Measurements from ENCODE around the gene HOGA1. TPM values are rescaled to one million over a fixed set of nuclear protein-coding genes. Genes with fewer than 3 reads are reported as not detected.
A peak's percentile ranks its signal among the peaks of the same experiment; 100 is the strongest.
"Not testable (repeated sequence)": the region's sequence is repeated elsewhere in the genome, so short reads cannot be mapped to it uniquely, and the experiment has no call there.

Gene HOGA1
- polyA plus RNA-seq, 3 donors from 2014 or later: not detected

DNA sequence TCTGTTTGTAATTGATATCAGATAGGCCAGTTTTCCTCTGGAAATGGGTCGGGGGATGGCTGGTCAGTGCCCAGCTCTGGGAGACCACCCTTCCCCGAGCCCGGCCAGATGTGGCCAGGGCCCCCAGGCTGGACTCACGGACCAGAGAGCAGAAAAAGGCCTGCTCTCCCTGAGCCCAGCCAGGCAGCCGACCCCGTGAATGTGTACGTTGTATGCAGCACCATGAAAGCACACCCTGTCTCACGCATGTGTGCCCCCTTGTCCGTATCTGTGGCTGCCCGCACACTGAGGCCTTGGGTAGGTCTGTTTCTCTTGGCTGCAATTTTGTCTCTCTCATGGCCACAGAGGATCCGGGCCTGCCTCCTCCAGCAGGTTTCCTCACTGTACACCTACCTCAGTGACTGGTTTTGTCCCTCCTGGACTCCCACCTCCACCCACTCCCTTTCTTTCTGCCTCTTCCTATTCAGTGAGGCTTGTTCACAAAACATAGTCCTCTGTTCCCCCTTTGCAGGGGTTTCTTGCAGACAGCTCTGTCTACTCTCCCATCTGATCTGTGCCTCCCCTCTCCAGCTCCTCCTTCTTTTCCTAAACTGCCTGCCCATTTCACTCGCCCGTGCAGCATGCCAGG is 35.2 kb upstream of the HOGA1 start:
- no peak overlapping the region for H3K4me3 Mint-ChIP-seq
- peak overlapping the region in 3 of 6 donors; percentile 4 to 8 (median 6) for H3K27ac Mint-ChIP-seq
- H3K27me3 Mint-ChIP-seq (ENCODE audit: low read depth in 3 of 3): peaks cover 1 to 4% (median 2%) of the 10 kb centered on the region in 3 donors
- peaks cover 0 to 2% of the 10 kb centered on the region in 2 donors for H3K4me1 Mint-ChIP-seq
- no peaks in the 10 kb centered on the region for H3K9me3 Mint-ChIP-seq
- no peaks in the 10 kb centered on the region for H3K36me3 Mint-ChIP-seq
- no peak for DNase-seq

DNA sequence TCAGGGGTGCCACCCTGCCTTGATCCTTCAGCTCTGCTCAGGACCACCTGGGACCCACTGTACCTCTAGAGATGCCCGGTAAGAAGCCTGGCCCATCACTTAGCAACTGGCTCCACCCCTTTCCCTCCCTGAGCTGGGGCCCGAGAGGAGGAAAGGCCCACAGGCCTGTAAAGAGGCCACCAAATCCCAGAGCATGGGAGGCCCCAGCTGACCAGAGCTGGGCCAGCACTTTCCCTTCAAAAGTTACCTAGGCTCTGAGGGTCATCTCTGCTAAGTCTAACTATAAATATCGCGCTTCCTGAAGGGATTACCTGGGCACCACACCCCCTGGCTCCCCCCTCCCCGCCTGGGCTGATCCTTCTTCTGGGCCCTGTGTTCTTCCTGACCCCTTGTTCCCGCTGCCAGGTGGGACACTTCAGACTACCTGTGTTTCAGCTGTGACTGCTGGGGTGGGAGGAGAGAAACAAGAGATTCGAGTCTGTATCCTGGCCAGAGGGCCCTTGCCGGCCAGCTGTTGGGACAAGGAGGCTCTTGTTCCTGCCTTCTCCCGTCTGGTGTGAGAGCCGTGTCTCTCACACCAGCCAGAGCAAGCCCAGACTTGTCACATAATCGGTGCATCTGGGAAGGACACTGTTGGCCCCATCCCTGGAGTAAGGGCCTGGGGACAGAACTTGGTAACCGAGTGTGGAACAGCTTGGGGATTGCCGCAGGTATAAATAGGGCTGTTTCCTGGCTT is 34.4 kb upstream of the HOGA1 start:
- no peaks in the 10 kb centered on the region for H3K9me3 Mint-ChIP-seq
- no peak overlapping the region for H3K4me3 Mint-ChIP-seq
- H3K4me1 Mint-ChIP-seq: peaks cover 0 to 2% of the 10 kb centered on the region in 2 donors
- no peak overlapping the region for H3K27ac Mint-ChIP-seq
- H3K27me3 Mint-ChIP-seq (ENCODE audit: low read depth in 3 of 3): peaks cover 1 to 4% (median 2%) of the 10 kb centered on the region in 3 donors
- DNase-seq: no peak
- H3K36me3 Mint-ChIP-seq: no peaks in the 10 kb centered on the region

DNA sequence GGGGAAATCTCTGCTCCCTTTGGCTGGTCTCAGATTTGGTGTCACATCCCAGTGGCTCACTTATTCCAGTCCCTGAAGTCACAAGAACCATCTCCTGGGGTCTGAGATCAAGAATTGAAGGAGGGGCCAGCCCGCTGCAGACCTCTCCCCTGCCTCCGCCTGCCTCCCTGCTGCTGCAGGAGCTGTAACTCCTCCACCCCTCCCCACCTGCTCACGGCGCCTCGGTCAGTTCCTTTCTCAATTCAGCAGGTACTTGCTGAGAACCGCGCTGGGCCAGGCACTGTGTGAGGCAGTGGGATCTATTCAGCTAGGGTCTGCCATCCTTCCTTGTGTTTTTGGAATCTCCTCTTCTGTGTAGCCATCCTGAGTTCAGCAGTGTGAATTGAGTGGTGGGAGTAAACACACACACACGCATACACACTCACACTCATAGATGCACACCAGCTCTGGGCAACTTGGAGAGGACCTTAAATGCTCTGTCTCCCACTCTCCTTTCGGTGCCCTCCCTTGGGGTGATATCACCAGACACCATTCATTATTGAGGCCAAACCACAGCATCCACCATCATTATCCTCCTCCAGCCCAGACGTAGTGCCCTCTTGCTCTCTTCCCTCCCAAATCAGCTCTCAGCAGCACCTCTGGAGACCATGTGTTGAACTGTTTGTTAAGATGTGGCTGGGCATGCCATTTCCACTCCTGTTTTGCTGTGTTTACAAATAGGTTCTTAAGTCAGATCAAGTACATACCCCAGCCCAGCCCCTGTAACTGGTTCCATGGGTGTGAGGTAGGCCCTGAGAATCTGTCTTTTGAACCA is 33.6 kb upstream of the HOGA1 start:
- Mint-ChIP-seq H3K9me3 (peaks cover 0 to 4% (median 0%) of the 10 kb centered on the region in 6 donors), H3K27ac (no peak overlapping the region), H3K4me3 (no peak overlapping the region), H3K4me1 (peaks cover 0 to 2% of the 10 kb centered on the region in 2 donors), H3K27me3 (ENCODE audit: low read depth in 3 of 3) (peaks cover 1 to 4% (median 2%) of the 10 kb centered on the region in 3 donors), H3K36me3 (no peaks in the 10 kb centered on the region)
- DNase-seq: no peak

DNA sequence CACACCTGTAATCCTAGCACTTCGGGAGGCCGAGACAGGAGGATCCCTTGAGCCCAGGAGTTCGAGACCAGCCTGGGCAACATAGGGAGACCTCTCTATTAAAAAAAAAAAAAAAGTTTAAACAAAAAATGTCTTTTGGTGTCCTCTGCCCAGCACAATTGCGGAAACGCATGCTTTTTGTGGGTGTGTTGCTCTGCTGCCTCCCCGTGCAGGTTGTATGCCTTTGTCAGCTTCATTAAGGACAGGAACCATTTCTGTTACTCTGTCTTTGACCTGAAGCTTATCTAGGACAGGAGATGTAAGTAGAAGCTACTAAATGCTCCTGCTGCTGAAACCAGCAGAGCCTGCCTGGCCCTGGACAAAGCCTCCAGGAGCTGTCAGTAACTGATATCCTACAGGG is 32.9 kb upstream of the HOGA1 start:
- peaks cover 0 to 4% (median 4%) of the 10 kb centered on the region in 6 donors for H3K9me3 Mint-ChIP-seq
- no peak for DNase-seq
- H3K36me3 Mint-ChIP-seq: peaks cover 0 to 3% (median 3%) of the 10 kb centered on the region in 3 donors
- no peak overlapping the region for H3K4me3 Mint-ChIP-seq
- H3K4me1 Mint-ChIP-seq: peaks cover 0 to 2% of the 10 kb centered on the region in 2 donors
- peaks cover 1 to 4% (median 2%) of the 10 kb centered on the region in 3 donors for H3K27me3 Mint-ChIP-seq (ENCODE audit: low read depth in 3 of 3)
- no peak overlapping the region for H3K27ac Mint-ChIP-seq

DNA sequence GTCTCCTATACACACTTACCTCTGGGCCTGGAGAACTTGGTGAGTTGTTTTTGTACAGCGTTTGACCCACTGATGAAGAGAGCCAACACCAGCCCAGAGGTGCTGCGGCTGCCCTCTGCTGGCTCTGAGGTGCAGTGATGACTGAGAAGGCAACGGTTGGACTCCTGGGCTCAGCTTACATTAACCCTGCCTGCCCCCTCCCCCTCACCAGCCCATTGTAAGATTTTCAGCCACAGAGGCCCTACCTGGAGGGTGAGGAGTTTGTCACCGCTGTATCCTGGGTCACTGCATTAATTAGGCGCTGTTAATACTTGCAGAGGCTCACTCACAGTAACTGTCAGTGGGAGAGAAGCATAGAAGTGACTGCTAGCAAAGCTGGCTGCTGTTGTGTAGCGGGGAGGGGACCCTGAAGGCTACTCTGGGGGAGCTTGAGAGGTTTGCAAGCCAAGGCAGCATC is 30.6 kb upstream of the HOGA1 start:
- peaks cover 0 to 3% (median 0%) of the 10 kb centered on the region in 3 donors for H3K27me3 Mint-ChIP-seq (ENCODE audit: low read depth in 3 of 3)
- no peak overlapping the region for H3K27ac Mint-ChIP-seq
- peaks cover 0 to 2% of the 10 kb centered on the region in 2 donors for H3K4me1 Mint-ChIP-seq
- H3K36me3 Mint-ChIP-seq: peaks cover 0 to 3% (median 3%) of the 10 kb centered on the region in 3 donors
- peaks cover 0 to 4% (median 4%) of the 10 kb centered on the region in 6 donors for H3K9me3 Mint-ChIP-seq
- peak; percentile 26 to 40 (median 33) for DNase-seq
- H3K4me3 Mint-ChIP-seq: no peak overlapping the region

DNA sequence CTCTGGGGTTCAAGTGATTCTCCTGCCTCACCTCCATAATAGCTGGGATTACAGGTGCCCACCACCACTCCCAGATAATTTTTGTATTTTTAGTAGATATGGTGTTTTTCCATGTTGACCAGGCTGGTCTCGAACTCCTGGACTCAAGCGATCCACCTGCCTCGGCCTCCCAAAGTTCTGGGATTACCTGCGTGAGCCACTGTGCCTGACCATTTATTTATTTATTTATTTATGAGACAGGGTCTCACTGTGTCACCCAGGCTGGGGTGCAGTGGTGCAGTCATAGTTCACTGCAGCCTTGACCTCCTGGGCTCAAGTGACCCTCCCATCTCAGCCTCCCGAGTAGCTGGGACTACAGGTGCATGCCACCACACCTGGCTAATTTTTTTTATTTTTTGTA is 29.9 kb upstream of the HOGA1 start:
- not testable (repeated sequence) for DNase-seq; H3K36me3 Mint-ChIP-seq; H3K9me3 Mint-ChIP-seq; H3K27me3 Mint-ChIP-seq (ENCODE audit: low read depth in 3 of 3); H3K4me3 Mint-ChIP-seq; H3K27ac Mint-ChIP-seq; H3K4me1 Mint-ChIP-seq

DNA sequence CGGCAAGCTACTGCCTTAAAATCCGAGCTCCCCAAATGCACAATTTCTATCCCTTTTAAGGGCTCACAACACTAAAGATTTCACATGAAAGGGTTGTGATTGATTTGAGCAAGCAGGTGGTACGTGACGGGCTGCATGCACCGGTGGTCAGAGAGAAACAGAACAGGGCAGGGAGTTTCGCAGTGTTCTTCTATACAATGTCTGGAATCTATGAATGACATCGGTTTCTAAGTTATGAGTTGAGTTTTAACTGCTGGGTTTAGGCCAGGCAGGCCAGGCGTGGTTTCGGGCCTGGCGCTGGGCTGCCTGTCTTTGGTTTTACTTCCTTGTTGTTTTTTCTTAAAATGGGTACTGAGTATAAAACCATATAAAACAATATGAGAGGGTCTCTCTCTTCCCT is 28.6 kb upstream of the HOGA1 start:
- H3K9me3 Mint-ChIP-seq; H3K27me3 Mint-ChIP-seq (ENCODE audit: low read depth in 3 of 3); H3K4me3 Mint-ChIP-seq; DNase-seq; H3K27ac Mint-ChIP-seq; H3K4me1 Mint-ChIP-seq; H3K36me3 Mint-ChIP-seq: not testable (repeated sequence)

DNA sequence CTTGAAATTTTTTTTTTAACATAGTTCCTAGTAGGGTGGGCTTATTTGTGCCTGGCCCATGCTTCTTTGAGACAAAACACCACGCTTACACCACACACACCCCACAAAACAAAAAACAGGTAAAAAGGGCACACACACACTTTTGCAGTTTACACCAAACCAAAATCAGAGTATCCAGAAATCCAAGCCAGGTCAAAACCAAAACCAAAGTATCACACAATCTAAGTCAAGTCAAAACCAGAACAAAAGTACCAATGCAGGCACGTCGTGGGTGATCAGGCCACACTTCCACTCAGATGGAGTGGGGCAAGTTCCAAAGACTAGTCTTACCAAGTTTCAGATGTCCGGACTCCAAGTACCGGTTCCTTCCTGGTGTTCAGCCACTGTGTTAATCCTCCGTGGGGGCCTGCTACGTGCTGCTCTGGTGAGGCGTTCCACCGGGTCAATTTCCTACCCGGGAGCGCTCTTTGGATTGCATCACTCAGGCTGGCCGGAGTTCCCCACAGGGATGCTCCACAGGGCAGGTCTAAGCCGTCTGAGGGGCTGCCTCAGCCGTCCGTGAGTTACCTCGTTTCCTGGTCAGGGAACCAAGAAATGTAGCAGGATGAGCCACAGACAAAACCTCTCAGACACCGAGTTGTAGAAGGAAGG is 23.3 kb upstream of the HOGA1 start:
- not testable (repeated sequence) for H3K27ac Mint-ChIP-seq, H3K4me1 Mint-ChIP-seq

DNA sequence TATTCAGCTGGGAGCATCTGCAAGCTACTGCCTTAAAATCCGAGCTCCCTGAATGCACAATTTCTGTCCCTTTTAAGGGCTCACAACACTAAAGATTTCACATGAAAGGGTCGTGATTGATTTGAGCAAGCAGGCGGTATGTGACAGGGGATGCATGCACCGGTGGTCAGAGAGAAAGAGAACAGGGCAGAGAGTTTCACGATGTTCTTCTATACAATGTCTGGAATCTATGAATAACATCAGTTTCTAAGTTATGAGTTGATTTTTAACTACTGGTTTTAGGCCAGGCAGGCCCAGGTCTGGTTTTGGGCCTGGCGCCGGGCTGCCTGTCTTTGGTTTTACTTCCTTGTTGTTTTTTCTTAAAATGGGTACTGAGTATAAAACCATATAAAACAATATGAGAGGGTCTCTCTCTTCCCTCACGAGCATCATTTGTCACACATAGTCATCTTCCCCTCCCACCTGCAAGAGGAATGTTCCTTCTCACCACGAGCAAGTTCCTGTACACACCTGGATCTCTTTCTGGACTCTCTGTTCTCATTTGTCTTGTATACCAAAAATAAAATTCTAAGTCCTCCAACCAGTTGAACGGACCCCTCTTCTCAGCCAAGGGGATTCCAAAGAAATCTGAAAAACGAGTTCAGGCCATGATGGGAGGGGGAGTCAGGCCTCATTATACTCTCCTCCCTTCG is 22.7 kb upstream of the HOGA1 start:
- H3K9me3 Mint-ChIP-seq: not testable (repeated sequence)

More for the DNA sequence above, 23.3 kb upstream of the HOGA1 start:
- H3K27me3 Mint-ChIP-seq (ENCODE audit: low read depth in 3 of 3); H3K4me3 Mint-ChIP-seq; DNase-seq; H3K36me3 Mint-ChIP-seq; H3K9me3 Mint-ChIP-seq: not testable (repeated sequence)

DNA sequence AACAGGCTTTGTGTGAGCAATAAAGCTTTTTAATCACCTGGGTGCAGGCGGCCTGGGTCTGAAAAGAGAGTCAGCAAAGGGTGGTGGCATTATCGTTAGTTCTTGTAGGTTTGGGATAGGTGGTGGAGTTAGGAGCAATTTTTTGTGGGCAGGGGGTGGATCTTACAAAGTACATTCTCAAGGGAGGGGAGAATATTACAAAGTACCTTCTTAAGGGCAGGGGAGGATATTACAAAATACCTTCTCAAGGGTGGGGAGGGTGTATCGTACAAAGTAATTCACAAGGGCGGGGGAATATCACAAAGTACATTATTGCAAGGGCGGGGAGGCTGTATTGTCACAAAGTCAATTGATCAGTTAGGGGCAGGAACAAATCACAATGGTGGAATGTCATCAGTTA is 21.9 kb upstream of the HOGA1 start:
- not testable (repeated sequence) for DNase-seq; H3K4me3 Mint-ChIP-seq; H3K27ac Mint-ChIP-seq; H3K4me1 Mint-ChIP-seq; H3K9me3 Mint-ChIP-seq; H3K36me3 Mint-ChIP-seq; H3K27me3 Mint-ChIP-seq (ENCODE audit: low read depth in 3 of 3)

More for the DNA sequence above, 22.7 kb upstream of the HOGA1 start:
- not testable (repeated sequence) for H3K4me1 Mint-ChIP-seq; H3K36me3 Mint-ChIP-seq; H3K27ac Mint-ChIP-seq; H3K27me3 Mint-ChIP-seq (ENCODE audit: low read depth in 3 of 3); DNase-seq; H3K4me3 Mint-ChIP-seq

DNA sequence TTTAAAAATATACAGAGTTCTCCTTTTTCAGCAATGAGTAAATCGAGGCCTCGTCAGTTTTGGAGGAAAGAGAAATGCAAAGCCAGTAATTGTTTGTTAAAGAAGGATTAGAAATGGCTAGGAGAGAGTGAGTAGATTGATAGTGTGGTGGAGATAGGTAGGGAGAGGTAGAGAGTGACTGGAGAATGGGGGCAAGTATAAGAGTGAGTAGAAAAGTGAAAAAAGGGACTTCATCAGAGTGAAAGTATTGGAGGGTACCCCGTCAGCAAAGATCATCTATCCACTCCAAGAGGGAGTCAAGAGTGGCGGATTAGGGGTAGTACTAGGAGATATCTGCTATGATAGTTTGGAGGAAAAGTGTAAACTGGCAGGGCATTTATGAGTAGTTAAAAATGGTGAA is 20.9 kb upstream of the HOGA1 start:
- no peak for DNase-seq
- H3K4me1 Mint-ChIP-seq: no peaks in the 10 kb centered on the region
- H3K27me3 Mint-ChIP-seq (ENCODE audit: low read depth in 3 of 3): peaks cover 0 to 2% (median 0%) of the 10 kb centered on the region in 3 donors
- no peaks in the 10 kb centered on the region for H3K36me3 Mint-ChIP-seq
- no peak overlapping the region for H3K4me3 Mint-ChIP-seq
- H3K27ac Mint-ChIP-seq: no peak overlapping the region
- no peaks in the 10 kb centered on the region for H3K9me3 Mint-ChIP-seq

DNA sequence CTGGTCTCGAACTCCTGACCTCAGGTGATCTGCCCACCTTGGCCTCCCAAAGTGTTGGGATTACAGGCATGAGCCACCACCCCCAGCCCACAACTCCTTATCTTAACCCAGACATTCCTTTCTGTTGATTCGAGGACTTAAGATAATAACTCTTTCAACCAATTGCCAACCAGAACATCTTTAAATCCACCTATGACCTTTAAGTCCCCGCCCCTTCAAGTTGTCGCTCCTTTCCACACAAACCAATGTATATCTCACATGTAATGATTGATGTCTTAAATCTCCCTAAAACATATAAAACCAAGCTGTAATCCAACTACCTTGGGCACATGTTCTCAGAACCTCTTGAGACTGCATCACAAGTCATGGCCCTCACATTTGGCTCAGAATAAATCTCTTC is 19.4 kb upstream of the HOGA1 start:
- H3K27me3 Mint-ChIP-seq (ENCODE audit: low read depth in 3 of 3): peaks cover 0 to 3% (median 0%) of the 10 kb centered on the region in 3 donors
- no peaks in the 10 kb centered on the region for H3K4me1 Mint-ChIP-seq
- H3K4me3 Mint-ChIP-seq: no peak overlapping the region
- no peak for DNase-seq
- no peaks in the 10 kb centered on the region for H3K9me3 Mint-ChIP-seq
- no peak overlapping the region for H3K27ac Mint-ChIP-seq
- H3K36me3 Mint-ChIP-seq: no peaks in the 10 kb centered on the region

DNA sequence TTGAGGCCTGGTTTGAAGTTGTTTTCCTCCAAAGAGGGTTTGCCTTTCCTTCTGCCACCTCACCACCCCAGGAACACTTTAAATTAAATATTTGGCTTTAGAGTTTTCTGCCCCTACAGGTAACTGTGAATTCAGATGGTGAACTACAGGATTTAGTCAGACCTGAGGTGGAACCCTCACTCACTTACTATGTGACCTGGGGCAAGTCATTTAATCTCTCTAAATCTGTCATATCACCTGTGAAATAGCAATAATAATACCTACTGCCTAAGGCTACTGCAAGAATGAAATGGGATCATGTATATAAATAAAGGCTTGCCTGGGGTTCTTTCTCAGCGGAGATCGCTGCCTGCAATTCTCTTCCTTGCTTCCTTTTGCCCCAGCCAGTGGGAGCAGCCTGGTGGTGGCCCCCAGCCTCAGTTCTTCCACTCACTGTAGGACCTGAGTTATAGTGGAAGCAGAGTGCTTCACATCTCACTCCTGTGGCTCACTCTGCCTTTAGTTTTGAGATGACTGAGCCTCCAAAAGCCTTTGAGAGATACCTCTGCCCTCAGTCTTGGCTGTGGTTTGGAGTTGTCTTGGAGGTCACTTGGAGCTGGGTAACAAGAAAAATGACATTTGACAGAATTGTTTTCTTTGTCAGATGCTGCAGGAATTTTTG is 17.7 kb upstream of the HOGA1 start:
- Mint-ChIP-seq H3K4me3 (no peak overlapping the region), H3K27me3 (ENCODE audit: low read depth in 3 of 3) (peaks cover 0 to 3% (median 0%) of the 10 kb centered on the region in 3 donors), H3K9me3 (no peaks in the 10 kb centered on the region), H3K36me3 (no peaks in the 10 kb centered on the region), H3K4me1 (no peaks in the 10 kb centered on the region), H3K27ac (no peak overlapping the region)
- no peak for DNase-seq
